Mucosa of stomach (tissue), 1 donor: ENCODE measurements around the gene YWHAQ.

ENCODE experiments used
- H3K27me3 ChIP-seq: one replicate; pipeline ENCODE4 v1.7.0; 2013; ENCODE audit warnings: mild to moderate bottlenecking, low read length; ENCODE audit not compliant: control insufficient read depth, insufficient read depth
- H3K36me3 ChIP-seq: one replicate; pipeline ENCODE4 v1.7.0; 2013; ENCODE audit warnings: low read length; ENCODE audit not compliant: control insufficient read depth, insufficient read depth
- H3K4me1 ChIP-seq: one replicate; pipeline ENCODE4 v1.7.0; 2013; ENCODE audit warnings: mild to moderate bottlenecking, low read length; ENCODE audit not compliant: control insufficient read depth, insufficient read depth
- H3K4me3 ChIP-seq: one replicate; pipeline ENCODE4 v1.7.0; 2013; ENCODE audit warnings: low read length
- H3K9ac ChIP-seq: one replicate; pipeline ENCODE4 v1.7.0; 2013; ENCODE audit warnings: mild to moderate bottlenecking, low read length, moderate library complexity
- H3K9me3 ChIP-seq: one replicate; pipeline ENCODE4 v1.7.0; 2013; ENCODE audit warnings: mild to moderate bottlenecking, low read length, moderate library complexity; ENCODE audit not compliant: control insufficient read depth
- donor health status: Pancreatic carcinoma.

Gene YWHAQ

DNA sequence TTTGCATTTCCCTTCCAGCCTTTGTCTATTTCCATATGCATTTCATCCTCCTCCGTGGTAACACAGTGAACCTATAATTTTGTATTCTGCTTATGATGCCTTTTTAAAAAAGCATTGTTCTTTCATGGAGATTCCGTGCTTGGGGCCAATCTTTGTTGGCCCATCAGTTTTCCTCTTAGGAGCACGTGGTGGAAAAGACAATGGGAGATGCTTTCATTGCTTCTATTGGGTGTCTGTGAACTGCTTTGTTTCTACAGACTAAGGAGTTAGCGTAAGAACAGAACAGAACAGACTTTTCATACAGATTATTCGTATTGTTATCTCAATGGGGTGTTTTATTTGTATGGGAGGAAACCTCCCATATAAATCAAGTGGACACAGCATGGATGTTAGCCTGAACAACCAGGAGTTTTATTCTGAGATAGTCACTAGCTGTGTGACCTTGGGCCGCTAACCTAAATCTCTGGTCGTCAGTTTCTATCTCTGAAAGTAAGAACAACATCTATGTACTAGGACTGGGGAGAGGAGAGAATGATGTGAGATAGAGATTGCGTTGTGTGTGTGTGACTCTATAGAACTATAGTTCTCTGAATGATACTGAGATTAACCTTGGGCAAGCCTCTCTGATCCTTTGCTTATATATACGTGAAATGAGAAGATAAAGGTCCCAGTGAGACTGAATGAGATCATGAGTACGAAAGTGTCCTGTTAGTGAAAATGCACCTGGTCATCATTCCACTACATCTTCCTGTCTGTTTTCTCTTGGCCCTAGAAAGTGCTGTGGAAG is 22.9 kb upstream of the YWHAQ start:
- H3K4me1 ChIP-seq: peaks cover 4% of the 10 kb centered on the region
- no peaks in the 10 kb centered on the region for H3K9me3 ChIP-seq
- no peak overlapping the region for H3K9ac ChIP-seq
- no peaks in the 10 kb centered on the region for H3K27me3 ChIP-seq
- no peak overlapping the region for H3K4me3 ChIP-seq
- no peaks in the 10 kb centered on the region for H3K36me3 ChIP-seq

DNA sequence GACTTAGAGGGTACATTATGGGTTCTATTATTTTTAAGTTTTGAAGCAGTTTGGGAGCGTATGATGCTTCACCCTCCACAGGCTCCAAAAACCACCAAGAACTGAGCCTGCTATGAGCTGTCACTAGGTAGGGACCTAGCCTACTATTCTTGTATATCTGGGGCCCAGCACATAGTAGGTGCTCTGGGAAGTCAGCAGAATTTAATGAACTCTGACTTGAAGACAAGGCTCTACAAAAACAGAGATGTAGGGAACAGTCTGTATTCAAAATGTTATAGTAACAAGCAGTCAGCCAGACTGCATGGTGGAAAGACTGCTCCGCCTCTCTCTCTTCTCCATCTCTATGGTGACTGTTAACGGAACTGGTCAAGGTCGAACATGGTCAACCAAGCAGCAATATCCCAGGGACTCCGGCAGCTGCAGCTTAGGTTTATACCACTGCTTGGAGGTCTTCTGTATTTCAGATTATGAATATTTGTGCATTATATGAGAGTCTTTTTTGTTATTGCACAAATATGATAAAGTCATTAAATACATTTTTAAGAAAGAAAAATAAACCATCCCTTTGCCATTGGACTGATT is 22.2 kb upstream of the YWHAQ start:
- H3K9ac ChIP-seq: no peak overlapping the region
- no peak overlapping the region for H3K4me3 ChIP-seq
- H3K36me3 ChIP-seq: no peaks in the 10 kb centered on the region
- peaks cover 4% of the 10 kb centered on the region for H3K4me1 ChIP-seq
- H3K9me3 ChIP-seq: no peaks in the 10 kb centered on the region
- no peaks in the 10 kb centered on the region for H3K27me3 ChIP-seq

- Histone ChIP-seq H3K36me3 (no peaks in the 10 kb centered on the region), H3K27me3 (no peaks in the 10 kb centered on the region)
These were observed 21.5 kb upstream of the YWHAQ start for GRCh38 chr2:9652267-9652666.

GRCh38 chr2:9650119-9650821 is 19.5 kb upstream of the YWHAQ start:
- H3K36me3 ChIP-seq: no peaks in the 10 kb centered on the region
- no peak overlapping the region for H3K4me3 ChIP-seq
- no peak overlapping the region for H3K9ac ChIP-seq
- H3K9me3 ChIP-seq: no peaks in the 10 kb centered on the region
- peaks cover 7% of the 10 kb centered on the region for H3K4me1 ChIP-seq
- no peaks in the 10 kb centered on the region for H3K27me3 ChIP-seq

More at GRCh38 chr2:9652267-9652666, 21.5 kb upstream of the YWHAQ start:
- peaks cover 4% of the 10 kb centered on the region for H3K4me1 ChIP-seq
- no peak overlapping the region for H3K9ac ChIP-seq
- no peaks in the 10 kb centered on the region for H3K9me3 ChIP-seq
- no peak overlapping the region for H3K4me3 ChIP-seq

DNA sequence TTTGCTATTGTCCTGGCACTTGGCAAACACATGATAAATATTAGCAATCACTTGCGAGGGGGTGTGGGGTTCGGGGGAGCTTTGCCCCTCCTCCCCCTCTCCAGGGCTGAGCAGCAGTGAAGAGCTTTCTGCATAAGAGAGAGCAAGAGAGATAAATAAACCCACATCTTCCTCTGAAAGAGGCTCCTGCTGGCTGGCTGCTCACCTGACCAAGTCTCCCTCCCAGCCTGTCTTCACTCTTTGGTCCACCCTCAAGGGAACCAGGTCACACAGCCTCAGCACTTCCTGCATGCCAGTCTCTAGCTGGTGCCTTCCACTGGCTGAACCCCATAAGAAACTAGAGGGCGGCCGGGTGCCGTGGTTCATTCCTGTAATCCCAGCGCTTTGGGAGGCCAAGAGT is 18.5 kb upstream of the YWHAQ start:
- H3K27me3 ChIP-seq: no peaks in the 10 kb centered on the region
- H3K4me1 ChIP-seq: peaks cover 16% of the 10 kb centered on the region
- H3K36me3 ChIP-seq: no peaks in the 10 kb centered on the region
- no peak overlapping the region for H3K9ac ChIP-seq
- no peak overlapping the region for H3K4me3 ChIP-seq
- no peaks in the 10 kb centered on the region for H3K9me3 ChIP-seq

GRCh38 chr2:9648821-9649220 is 18.0 kb upstream of the YWHAQ start:
- Histone ChIP-seq H3K4me3 (no peak overlapping the region), H3K36me3 (no peaks in the 10 kb centered on the region), H3K9me3 (no peaks in the 10 kb centered on the region), H3K4me1 (peaks cover 16% of the 10 kb centered on the region), H3K9ac (no peak overlapping the region), H3K27me3 (no peaks in the 10 kb centered on the region)

- Histone ChIP-seq H3K4me3 (no peak overlapping the region), H3K9me3 (no peaks in the 10 kb centered on the region), H3K36me3 (no peaks in the 10 kb centered on the region), H3K9ac (no peak overlapping the region), H3K27me3 (no peaks in the 10 kb centered on the region), H3K4me1 (peaks cover 16% of the 10 kb centered on the region)
These were observed 17.1 kb upstream of the YWHAQ start for GRCh38 chr2:9647884-9648283.

GRCh38 chr2:9646196-9647030 is 15.6 kb upstream of the YWHAQ start:
- H3K27me3 ChIP-seq: no peaks in the 10 kb centered on the region
- H3K9ac ChIP-seq: no peak overlapping the region
- H3K4me3 ChIP-seq: no peak overlapping the region
- no peaks in the 10 kb centered on the region for H3K9me3 ChIP-seq
- peaks cover 16% of the 10 kb centered on the region for H3K4me1 ChIP-seq
- no peaks in the 10 kb centered on the region for H3K36me3 ChIP-seq

- H3K9ac ChIP-seq: no peak overlapping the region
- H3K4me1 ChIP-seq: peaks cover 16% of the 10 kb centered on the region
- H3K36me3 ChIP-seq: no peaks in the 10 kb centered on the region
- no peaks in the 10 kb centered on the region for H3K27me3 ChIP-seq
- no peak overlapping the region for H3K4me3 ChIP-seq
- no peaks in the 10 kb centered on the region for H3K9me3 ChIP-seq
These were observed 13.8 kb upstream of the YWHAQ start for GRCh38 chr2:9644603-9645002.

DNA sequence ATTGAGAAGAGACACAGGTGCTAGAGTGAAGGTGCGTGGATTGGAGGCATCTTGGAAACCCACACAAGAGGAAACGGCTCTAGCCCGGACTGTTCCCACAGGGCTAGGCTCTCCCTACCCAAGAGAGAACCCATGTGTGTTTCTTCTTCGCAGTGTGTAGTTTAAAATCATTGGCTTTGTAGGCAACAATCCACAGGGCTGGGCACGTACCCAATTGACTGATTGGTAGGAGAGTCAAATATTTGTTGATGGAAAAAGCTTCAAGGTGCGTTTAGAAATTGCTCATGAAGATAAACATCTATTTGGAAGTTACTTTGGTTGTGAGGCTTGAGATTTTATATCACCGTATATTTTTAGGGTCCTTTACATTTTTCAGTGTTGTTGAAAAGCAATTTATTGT is 13.2 kb upstream of the YWHAQ start:
- peaks cover 16% of the 10 kb centered on the region for H3K4me1 ChIP-seq
- H3K4me3 ChIP-seq: no peak overlapping the region
- H3K9ac ChIP-seq: no peak overlapping the region
- H3K9me3 ChIP-seq: no peaks in the 10 kb centered on the region
- H3K36me3 ChIP-seq: no peaks in the 10 kb centered on the region
- H3K27me3 ChIP-seq: no peaks in the 10 kb centered on the region

GRCh38 chr2:9641641-9642040 is 10.8 kb upstream of the YWHAQ start:
- no peak overlapping the region for H3K9ac ChIP-seq
- no peaks in the 10 kb centered on the region for H3K9me3 ChIP-seq
- no peak overlapping the region for H3K4me3 ChIP-seq
- H3K27me3 ChIP-seq: no peaks in the 10 kb centered on the region
- H3K36me3 ChIP-seq: no peaks in the 10 kb centered on the region
- peaks cover 19% of the 10 kb centered on the region for H3K4me1 ChIP-seq
